GM21390 (cell line): ENCODE measurements around the gene B4GALNT4.
"Not testable (repeated sequence)": the region's sequence is repeated elsewhere in the genome, so short reads cannot be mapped to it uniquely, and the experiment has no call there.

Experiments
- ATAC-seq: cut with Tn5 transposase; IDR thresholded peaks from one replicate; pipeline ENCODE4 v1.9.1; 2021; ENCODE audit not compliant: unreplicated experiment

The B4GALNT4 gene

GRCh38 chr11:375065-376025 lies 6.0 kb downstream of the B4GALNT4 start:
- ATAC-seq, result no peak

- ATAC-seq, result no peak
These were observed 7.4 kb downstream of the B4GALNT4 start for GRCh38 chr11:376531-377173.

GRCh38 chr11:377174-377865 lies 8.0 kb downstream of the B4GALNT4 start:
- no peak for ATAC-seq

GRCh38 chr11:377883-378500 lies 8.7 kb downstream of the B4GALNT4 start:
- no peak for ATAC-seq

GRCh38 chr11:379205-380094 lies 10.2 kb downstream of the B4GALNT4 start:
- ATAC-seq, result no peak

- ATAC-seq, result no peak
These were observed 10.8 kb downstream of the B4GALNT4 start for GRCh38 chr11:380095-380480.

- ATAC-seq, result no peak
These were observed 11.2 kb downstream of the B4GALNT4 start for GRCh38 chr11:380491-380890.

GRCh38 chr11:380996-381395 lies 11.7 kb downstream of the B4GALNT4 start:
- ATAC-seq, result no peak

GRCh38 chr11:381501-382072 lies 12.3 kb downstream of the B4GALNT4 start:
- ATAC-seq, result no peak

GRCh38 chr11:382081-382629 lies 12.9 kb downstream of the B4GALNT4 start:
- ATAC-seq, result no peak

GRCh38 chr11:383431-383830 lies 14.1 kb downstream of the B4GALNT4 start:
- no peak for ATAC-seq

GRCh38 chr11:384511-384910 lies 15.2 kb downstream of the B4GALNT4 start:
- no peak for ATAC-seq

GRCh38 chr11:385594-386351 lies 16.5 kb downstream of the B4GALNT4 start:
- ATAC-seq, result no peak

- no peak for ATAC-seq
These were observed 17.2 kb downstream of the B4GALNT4 start for GRCh38 chr11:386483-386882.

- ATAC-seq, result no peak
These were observed 18.0 kb downstream of the B4GALNT4 start for GRCh38 chr11:387193-387793.

- not testable (repeated sequence) for ATAC-seq
These were observed 20.1 kb downstream of the B4GALNT4 start for GRCh38 chr11:389369-389768.

- no peak for ATAC-seq
These were observed 20.9 kb downstream of the B4GALNT4 start for GRCh38 chr11:390175-390574.
